HL-60 (cell line): Measurements from ENCODE around the gene AP4S1.
"Not testable (repeated sequence)": the region's sequence is repeated elsewhere in the genome, so short reads cannot be mapped to it uniquely, and the experiment has no call there.

ENCODE experiments used
- CTCF ChIP-seq: IDR thresholded peaks from one replicate; pipeline ENCODE4 v1.5.1; 2011; ENCODE audit warnings: low read length, control low read depth, inconsistent platforms; ENCODE audit not compliant: insufficient read depth
- GABPA ChIP-seq: IDR thresholded peaks from 2 replicates; pipeline ENCODE4 v1.6.1; 2012; ENCODE audit warnings: low read depth
- POLR2AphosphoS5 ChIP-seq: IDR thresholded peaks from 2 replicates; pipeline ENCODE4 v1.6.1; 2012; ENCODE audit warnings: low read depth
- TF ChIP-seq, protein P1 (sequence below): IDR thresholded peaks from 2 replicates; pipeline ENCODE4 v1.6.1; 2012; ENCODE audit warnings: low read depth; ENCODE audit not compliant: insufficient replicate concordance

GRCh38 chr14:31086466-31086865 is 61.0 kb downstream of the AP4S1 start:
- TF ChIP-seq CTCF, POLR2AphosphoS5, GABPA: not testable (repeated sequence)
- TF ChIP-seq, protein P1, sequence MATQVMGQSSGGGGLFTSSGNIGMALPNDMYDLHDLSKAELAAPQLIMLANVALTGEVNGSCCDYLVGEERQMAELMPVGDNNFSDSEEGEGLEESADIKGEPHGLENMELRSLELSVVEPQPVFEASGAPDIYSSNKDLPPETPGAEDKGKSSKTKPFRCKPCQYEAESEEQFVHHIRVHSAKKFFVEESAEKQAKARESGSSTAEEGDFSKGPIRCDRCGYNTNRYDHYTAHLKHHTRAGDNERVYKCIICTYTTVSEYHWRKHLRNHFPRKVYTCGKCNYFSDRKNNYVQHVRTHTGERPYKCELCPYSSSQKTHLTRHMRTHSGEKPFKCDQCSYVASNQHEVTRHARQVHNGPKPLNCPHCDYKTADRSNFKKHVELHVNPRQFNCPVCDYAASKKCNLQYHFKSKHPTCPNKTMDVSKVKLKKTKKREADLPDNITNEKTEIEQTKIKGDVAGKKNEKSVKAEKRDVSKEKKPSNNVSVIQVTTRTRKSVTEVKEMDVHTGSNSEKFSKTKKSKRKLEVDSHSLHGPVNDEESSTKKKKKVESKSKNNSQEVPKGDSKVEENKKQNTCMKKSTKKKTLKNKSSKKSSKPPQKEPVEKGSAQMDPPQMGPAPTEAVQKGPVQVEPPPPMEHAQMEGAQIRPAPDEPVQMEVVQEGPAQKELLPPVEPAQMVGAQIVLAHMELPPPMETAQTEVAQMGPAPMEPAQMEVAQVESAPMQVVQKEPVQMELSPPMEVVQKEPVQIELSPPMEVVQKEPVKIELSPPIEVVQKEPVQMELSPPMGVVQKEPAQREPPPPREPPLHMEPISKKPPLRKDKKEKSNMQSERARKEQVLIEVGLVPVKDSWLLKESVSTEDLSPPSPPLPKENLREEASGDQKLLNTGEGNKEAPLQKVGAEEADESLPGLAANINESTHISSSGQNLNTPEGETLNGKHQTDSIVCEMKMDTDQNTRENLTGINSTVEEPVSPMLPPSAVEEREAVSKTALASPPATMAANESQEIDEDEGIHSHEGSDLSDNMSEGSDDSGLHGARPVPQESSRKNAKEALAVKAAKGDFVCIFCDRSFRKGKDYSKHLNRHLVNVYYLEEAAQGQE, result not testable (repeated sequence)
